Stimulated activated CD4-positive, alpha-beta T cell treated with anti-CD3 and anti-CD28 coated beads, Interleukin-4, amount 100 ng/mL, for 48 hours (primary cell): ENCODE results near the gene ALAS1.
A peak's percentile ranks its signal among the peaks of the same experiment; 100 is the strongest.

Experiments
- DNase-seq, 2 donors: peaks; one replicate each; pipeline ENCODE4 v3.0.0-alpha.2; 2020; ENCODE audit warnings: low read depth in 2 of 2

Gene ALAS1

DNA sequence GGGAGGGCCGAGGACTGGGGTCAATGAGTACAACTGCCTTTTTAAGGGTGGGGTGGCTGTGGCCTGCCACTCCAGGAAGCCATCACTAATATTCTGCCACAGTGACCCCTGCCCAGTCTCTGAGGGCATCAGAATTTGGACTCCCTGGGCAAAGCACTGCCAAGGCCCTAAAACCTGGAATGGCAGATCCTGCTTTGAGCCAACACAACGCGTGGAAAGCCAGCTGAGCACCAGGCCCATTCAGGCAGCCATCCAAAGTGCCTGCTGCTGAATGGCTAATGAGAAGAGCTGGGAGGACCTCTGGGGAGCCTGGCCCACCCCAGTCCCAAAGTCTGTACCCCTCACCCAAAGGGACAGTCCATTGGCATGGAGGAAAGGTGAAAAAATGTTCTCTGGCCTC, 36.0 kb downstream of the ALAS1 start:
- DNase-seq: no peak

DNA sequence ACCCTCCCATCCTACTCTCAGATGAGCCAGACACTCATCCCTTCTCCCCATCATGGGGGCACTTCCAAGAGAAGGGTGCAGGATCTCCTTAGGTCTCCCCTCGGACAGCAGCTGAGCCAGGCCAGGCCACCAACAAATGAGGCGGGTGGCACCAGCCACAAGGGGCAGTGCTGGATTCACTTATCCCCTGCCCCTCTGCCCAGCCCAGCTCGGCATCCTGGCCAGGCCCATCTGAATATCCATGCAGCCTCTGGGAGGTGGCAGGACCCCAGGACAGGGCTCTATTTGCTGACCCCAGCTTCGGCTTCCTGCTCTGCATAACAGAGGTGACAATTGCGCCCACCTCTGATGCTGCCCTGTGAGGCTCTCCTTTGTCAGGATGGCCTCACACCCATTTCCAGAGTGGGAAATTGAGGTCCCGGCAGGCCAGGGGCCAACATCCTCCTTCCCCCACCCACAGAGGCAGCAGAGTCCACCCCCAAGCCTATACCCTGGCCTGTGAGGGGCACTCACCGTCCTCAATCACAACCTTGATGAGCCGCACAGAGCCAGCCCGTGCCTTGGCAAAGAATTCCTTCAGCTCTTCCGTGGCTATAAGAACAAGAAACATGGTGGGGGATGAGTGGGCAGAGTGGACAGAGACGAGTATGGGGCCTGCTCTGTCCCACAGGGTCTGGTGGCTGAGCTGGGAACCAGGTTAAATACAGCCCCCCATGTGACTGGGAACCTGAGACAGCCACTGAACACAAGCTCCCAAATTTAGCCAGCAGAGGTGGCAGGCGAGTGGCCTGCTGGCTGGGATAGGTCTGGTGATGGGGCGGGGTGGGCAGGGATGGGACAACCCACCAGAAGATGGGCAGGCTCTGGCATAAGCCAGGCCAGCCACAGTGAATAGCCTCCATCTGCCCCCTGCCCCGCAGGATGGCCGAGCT, 36.8 kb downstream of the ALAS1 start:
- no peak for DNase-seq

DNA sequence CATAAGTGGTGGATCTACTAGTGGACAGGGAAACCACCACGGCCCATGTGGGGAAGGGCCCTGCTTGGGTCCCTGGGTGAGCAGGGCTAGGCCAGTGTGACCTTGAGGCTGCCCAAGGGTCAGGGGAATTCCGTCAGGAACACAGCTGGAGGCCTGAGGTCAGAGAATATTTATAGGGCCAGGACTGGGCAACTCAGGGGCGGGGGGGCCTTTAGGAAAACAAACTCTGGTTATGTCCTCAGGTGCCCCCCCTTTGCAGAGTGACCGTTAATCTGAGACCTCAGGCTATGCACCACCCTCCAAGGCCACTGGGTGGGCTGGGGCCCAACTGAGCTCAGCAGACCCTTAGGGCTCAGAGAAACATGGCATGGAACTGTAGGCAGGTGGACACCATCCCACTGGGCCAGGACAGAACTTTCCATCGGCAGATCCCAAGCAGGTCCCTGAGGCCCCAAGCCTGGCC, 38.5 kb downstream of the ALAS1 start:
- no peak for DNase-seq

DNA sequence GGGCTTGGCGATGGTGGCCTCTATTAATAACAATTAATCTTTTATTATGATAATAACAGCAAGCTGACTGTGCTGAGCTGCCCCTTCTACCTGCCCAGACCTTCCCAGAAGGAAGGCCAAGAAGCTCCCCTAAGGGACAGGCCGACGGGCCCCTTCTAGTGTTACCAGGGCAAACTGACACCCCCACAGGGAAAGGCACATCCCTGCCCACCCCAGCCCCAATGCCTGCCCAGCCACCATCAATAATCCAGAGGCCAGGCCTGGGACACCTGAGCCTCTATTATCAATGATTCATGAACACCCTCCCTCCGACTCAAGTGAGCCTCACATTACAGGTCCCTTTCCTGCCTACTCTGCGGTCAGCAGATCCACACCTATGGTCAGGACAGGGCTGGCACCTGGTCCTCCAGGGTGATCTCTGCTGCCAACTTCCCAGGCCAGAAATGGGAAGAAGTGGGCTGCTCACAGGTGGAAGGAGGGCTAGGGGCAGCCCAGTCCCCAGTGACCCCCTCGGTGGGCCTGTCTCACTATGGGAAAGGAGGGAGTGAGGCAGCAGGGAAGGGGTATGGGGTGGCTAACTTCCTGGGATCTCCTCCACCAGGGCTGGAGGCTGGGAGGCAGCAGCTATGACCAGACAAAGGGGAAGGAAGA, 39.2 kb downstream of the ALAS1 start:
- DNase-seq: no peak

DNA sequence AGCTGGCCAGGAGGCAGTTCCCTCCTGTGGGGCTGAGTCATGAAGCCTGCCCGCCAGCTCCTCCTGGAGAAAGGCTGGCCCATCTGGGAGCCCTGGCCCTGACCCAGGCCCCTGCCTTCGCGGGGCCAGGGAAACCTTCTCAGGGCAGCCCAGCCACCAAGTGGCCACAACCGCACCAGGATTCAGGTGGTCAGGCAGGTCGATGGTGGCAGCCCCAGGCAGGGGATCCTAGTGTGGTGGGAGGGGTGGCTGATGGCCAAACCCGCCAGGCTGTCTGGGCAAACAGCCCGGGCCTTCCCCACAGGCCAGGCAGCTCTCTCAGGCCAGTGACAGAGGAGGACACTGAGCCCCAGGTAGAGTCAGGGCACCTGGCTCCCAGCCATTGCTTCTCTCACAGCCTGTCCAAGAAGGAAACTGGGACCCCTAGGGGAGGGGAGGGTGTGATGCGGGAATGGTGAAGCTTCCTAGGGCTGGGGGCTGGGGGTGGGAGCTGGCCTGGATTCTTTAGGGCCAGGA, 39.8 kb downstream of the ALAS1 start:
- DNase-seq: no peak

DNA sequence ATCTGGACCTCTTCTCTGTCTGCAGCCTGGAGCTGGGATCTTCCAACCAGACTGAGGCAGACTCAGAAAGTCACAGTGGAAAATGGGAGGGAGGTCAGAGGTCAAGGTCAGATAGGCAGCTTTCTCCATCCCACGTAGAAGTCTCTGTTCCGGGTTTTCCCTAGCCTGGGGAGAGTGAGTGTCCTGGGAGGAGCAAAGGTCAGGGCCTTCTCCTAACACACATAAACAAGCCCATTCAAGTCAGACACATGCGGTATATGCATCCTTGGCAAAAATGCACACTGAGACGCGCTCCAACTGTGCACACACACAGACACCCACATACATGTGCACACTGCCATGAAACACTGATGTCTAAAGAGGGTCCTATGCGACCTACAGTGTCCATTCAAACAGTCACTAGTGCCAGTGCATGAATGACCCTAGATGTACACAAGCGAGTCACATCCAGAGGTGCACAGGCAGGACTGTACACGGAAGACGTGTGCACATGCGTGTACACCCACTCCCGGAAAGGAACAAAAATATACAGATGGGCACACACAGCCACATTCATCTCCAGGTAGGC, 40.3 kb downstream of the ALAS1 start:
- DNase-seq: no peak

DNA sequence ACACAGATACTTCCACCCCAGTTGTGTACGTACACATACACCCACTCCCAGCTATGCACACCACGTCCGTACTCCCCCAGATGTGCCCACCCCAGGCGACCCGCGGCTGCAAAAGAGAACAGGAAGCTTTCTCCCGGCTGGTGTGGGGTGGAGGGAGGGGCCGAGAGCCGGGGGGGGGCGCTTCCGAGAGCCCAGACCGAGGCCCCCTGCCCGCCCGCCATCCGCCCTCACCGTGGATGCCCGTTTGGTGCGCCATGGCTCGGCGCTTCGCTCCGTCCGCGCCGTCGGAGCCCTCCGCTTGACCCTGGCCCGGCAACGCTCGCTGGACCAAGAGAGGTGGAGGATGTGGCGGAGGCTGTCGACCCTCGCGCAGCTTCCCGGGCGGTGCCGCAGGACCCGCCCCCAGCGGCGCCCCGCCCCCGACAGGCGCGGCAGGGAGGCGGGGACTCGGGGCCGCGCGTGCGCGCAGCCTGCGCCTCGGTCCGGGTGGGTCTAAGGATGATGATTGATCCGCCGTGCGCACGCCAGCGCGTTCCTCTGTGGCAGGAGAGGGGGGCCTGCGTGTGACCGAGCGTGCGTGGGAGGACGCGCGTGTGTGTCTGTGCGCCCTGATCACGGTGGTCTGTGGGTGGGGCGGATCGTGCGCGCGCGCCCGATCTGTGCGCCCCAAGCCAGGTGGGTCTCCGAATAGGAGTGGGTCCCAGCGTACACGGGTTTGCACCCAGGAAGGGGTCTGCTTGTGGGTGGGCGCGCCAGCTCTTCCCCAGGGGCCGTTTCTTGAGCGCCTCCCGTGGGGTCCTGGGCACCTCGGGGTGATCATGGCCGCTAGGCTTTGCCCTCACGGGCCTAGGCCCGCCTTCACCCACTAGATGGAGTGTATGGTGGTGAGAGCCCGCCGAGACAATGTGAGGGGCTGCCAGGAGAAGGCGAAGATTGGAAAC, 41.1 kb downstream of the ALAS1 start, which contains the start of gene TWF2:
TWF2 (minus strand) TSS at position 398 of the 941 bp plus-strand sequence; CDS start at position 256, 142 bp downstream.
- peak; percentile 76 to 85 for DNase-seq

DNA sequence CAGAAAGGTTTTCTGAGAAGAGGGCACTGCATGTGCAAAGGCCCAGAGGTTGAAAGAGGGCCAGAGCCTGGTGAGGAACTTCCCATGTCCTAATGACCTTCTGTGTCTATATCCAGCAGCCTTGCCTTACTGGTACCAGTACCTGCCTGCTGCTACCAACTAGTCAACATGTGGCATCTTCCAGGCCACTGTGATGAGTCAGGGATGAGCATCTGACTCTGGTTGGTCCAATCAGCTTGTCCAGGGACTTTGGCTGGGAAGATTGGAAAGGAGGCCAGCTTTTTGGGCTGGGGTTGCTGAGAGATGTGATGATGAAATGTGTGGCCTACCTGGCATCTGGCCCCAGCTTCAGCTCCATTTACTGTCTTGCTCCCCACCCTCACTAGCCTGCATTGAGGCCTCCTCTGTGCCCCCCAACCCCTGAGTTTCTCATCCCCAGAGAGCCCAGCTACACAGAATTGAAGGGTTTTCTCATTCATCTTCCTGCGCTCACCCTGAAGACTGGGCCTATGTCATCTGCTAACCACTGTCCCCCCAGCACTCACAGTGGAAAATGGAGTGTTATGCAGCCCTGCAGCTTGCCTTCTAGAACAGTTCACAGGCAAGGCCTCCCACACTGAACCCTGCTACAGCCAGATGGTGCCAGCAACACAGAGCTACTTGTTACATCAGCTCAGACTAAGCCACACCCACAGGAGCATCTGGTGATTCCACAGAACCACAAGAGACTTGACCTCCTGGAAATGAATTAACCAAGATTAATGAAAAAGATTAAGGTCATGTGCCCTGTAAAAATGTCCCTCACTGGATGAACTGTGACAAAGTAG, 42.3 kb downstream of the ALAS1 start:
- DNase-seq: peak in 1 of 2 donors; percentile 51

DNA sequence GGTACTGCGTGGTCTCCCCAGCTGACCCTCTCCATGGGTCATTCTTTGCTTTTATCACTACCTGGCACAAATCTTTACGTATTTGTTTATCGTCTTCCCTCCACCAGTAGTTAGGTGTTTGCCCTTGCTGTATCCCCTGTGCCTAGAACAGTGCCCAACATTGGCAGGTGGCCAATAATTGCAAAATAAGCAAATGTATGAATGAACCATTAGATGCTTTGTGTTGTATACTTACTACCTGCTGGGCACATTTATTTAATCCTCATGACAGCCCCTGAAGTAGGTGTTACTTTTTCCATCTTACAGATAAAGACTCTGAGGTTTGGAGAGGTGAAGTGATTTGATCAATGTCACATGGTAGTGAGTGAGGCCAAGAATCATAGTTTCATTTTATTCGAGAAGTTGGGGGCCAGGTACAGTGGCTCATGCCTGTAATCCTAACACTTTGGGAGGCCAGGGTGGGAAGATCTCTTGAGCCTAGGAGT, 43.0 kb downstream of the ALAS1 start:
- DNase-seq: no peak

DNA sequence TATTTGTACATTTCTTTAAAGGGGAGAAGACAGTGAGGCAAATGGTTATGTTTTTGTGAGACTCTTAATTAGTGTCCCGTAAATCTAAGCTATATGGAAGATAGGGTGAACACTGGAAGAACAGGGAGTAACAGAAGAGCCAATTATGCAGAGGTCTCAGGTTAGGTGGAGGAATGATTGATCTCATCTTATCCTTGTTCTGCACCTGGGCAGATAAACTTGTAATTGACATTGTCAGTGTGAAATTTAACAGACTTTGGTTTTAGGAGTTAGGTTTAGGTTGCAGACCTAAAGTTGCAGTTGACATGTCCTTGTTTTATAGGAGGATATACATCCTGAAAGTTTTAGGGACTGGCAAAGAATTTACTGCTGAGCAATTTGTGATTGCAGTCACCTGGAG, 44.1 kb downstream of the ALAS1 start:
- DNase-seq: no peak

DNA sequence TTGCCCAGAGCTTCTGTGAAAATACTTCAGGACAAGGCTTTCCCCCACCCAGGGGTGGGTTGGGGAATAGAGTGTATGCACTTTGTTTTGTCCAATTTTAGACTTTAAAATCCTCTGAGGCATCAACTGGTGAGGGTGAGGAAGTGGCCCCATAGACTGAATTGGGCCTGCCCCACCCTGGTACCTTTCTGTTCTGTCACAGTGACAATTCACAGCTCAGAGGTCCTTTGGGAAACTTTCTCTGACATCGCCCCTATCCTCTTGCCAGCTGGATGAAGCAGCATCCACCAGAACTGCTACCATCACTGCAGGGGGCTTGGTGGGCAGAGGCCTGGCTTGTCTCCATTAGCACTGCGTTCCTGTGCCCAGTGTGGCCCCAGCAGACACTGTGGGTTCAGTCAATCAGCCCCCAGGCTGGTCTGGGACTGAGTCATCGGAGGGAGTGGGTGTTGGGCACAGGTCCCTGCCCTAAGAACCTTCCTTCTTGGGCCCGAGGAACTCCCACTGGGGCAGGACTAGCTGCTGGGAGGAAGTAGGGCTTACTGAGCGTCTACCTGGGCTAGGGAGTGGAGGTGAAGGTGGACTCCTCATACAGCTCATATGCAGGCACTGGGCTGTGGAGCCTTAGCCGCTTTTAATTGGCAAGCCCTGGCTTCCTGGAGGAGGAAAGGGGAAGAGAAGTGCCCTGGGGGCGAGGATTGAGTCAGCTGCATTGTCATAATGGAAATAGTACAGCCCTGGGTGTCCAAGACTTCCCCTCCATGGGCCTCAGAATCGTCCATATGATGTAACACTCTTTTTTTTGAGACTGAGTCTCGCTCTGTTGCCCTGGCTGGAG, 46.0 kb downstream of the ALAS1 start:
- DNase-seq: no peak

DNA sequence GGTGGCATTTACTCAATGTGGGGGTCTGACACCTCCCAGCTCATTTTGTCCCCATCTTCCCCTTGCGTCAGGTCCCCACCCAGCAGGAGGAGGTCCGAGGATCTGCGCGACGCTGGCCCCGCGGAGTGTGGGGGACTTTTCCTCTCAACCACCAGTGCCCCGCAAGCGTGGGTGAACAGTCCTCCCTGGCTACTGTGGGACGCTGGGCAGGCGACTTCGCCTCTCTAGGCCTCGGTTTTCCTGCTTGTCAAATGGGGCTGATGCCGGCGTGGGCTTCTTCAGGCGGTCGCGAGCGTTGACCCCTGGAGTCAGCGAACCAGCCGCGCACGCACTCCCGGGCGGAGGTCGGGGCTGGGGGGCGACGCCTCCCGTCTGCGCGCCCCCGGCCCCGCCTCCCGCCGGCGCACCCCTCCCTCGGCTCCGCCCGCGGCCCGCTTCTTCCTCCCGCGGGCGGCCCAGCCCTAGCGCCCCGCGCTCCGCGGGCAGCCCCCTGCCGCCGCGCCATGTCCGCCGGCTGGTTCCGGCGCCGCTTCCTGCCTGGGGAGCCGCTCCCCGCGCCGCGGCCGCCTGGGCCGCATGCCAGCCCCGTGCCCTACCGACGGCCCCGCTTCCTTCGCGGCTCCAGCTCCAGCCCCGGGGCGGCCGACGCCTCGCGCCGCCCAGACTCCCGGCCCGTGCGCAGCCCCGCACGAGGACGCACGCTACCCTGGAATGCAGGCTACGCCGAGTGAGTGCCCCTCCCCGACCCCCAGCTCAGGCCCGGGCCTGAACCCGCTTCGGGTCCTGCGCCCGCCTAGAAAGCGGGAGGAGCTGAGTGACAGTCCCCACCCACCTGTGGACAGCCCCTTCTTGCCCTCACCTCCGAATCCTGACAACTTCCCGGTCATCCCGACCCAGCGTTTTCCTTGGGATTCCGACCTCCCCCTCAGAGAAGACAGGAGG, 47.6 kb downstream of the ALAS1 start, which contains the start of gene PPM1M:
PPM1M (plus strand) TSS at position 438 of the 942 bp plus-strand sequence; CDS start at position 504, 66 bp downstream.
- no peak for DNase-seq

DNA sequence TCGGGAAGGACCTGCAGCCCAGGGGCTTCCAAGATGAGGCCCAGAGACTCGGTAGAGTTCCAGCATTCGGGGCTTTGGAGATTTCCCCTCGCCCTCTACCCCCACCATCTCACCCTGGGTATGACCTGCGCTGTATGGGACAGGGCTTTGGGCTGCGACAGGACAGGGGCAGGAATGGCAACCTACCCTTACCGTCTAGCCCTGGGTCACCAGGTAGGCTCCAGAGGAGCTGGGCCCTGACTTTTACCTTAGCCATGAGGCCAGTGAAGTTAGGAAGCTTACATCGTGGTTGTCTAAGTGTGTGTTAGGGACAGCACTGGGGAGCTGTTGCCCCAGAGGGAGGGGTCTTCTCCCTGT, 48.3 kb downstream of the ALAS1 start:
- DNase-seq: no peak

DNA sequence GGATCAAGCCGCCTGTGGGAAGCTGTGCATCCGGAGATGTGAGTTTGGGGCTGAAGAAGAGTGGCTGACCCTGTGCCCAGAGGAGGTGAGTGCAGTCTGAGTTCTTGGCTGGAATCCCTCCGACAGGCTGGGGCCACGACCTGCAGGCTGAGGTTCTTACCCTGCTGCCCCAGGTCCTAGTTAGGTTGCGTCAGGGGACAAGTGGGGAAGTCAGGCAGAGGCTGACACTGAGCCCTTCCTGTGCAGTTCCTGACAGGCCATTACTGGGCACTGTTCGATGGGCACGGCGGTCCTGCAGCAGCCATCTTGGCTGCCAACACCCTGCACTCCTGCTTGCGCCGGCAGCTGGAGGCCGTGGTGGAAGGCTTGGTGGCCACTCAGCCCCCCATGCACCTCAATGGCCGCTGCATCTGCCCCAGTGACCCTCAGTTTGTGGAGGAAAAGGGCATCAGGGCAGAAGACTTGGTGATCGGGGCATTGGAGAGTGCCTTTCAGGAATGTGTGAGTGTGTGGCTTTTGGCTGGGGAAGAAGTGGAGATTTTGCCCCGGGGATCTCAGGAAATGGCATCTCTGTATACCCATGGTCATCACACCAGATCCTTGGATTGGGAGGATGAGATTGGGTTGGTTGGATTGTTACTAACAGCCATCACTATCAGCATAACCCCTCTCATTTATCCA, 48.9 kb downstream of the ALAS1 start:
- DNase-seq: no peak

DNA sequence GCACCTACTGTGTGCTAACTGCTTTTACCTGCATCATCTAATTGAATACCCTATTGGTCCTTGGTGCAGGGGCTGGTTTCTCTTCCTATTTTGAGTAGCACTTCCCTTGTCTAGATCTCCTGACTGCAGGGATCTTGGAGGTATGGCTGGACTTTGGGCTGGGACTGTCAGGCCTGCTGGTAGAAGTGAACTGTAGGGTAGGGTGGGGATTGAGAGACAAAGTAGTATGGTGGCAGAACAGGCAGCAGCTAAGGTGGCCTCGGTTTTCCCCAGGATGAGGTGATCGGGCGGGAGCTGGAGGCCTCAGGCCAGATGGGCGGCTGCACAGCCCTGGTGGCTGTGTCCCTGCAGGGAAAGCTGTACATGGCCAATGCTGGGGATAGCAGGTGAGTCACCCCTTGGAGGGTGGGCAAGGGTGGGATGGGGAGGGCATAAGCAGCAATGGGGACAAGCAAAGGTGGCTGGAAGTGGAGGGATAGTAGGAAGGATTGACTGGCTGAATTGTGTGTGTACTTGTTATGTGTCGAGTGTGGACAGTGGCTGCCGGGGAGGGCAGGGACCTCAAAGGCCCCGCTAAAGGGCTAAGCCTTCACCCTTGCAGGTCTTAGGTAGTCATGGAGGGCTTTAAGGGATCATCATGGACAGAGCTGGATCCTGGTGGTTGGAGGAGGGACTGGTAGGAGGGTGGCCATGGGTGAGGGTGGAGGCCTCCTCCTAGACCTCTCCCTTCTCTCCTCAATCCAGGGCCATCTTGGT, 49.6 kb downstream of the ALAS1 start:
- DNase-seq: no peak

DNA sequence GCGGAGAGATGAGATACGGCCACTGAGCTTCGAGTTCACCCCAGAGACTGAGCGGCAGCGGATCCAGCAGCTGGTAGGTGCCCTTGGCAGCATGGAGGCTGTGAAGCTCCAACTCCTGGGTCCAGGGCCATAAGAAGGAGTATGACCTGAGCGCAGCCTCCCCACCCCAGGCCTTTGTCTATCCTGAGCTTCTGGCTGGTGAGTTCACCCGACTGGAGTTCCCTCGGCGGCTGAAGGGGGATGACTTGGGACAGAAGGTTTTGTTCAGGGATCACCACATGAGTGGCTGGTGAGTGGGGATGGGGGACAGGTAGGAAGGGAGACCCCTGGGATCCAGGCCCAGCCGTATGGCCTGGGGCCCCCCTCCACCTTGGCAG, 50.2 kb downstream of the ALAS1 start:
- no peak for DNase-seq
